Mesendoderm (in vitro differentiated cells): Measurements from ENCODE around the gene NEK5.
A peak's percentile ranks its signal among the peaks of the same experiment; 100 is the strongest.
"Not testable (repeated sequence)": the region's sequence is repeated elsewhere in the genome, so short reads cannot be mapped to it uniquely, and the experiment has no call there.

Experiments
- DNase-seq: peaks from one replicate; pipeline ENCODE4 v3.0.0; 2013
- H2AK5ac ChIP-seq: 2 replicates; pipeline ENCODE4 v1.6.1; 2013; ENCODE audit warnings: low read length, inconsistent platforms
- H2BK120ac ChIP-seq: 2 replicates; pipeline ENCODE4 v1.6.1; 2013; ENCODE audit warnings: low read depth, mild to moderate bottlenecking, low read length, moderate library complexity, mixed read lengths
- H2BK15ac ChIP-seq: replicated peaks from 2 replicates; pipeline ENCODE4 v1.6.1; 2013; ENCODE audit warnings: low read depth, mild to moderate bottlenecking, moderate library complexity
- H2BK5ac ChIP-seq: 2 replicates; pipeline ENCODE4 v1.6.1; 2013; ENCODE audit warnings: low read length, inconsistent platforms
- H3K18ac ChIP-seq: 2 replicates; pipeline ENCODE4 v1.6.1; 2013; ENCODE audit warnings: mild to moderate bottlenecking, low read length, mixed read lengths
- H3K23ac ChIP-seq: one replicate; pipeline ENCODE4 v1.6.1; 2013; ENCODE audit warnings: low read length
- H3K27ac ChIP-seq: 2 replicates; pipeline ENCODE4 v1.5.1; 2013; ENCODE audit warnings: low read depth, mild to moderate bottlenecking, inconsistent platforms, low read length, moderate library complexity
- H3K27me3 ChIP-seq: 2 replicates; pipeline ENCODE4 v1.6.1; 2013; ENCODE audit warnings: low read length, control low read depth, mild to moderate bottlenecking, inconsistent platforms; ENCODE audit not compliant: insufficient read depth, poor library complexity
- H3K36me3 ChIP-seq: 2 replicates; pipeline ENCODE4 v1.6.1; 2013; ENCODE audit warnings: low read length, inconsistent platforms; ENCODE audit not compliant: control insufficient read depth, insufficient read depth
- H3K4ac ChIP-seq: one replicate; pipeline ENCODE4 v1.6.1; 2013; ENCODE audit warnings: low read depth, mild to moderate bottlenecking, low read length, moderate library complexity
- H3K4me1 ChIP-seq: 2 replicates; pipeline ENCODE4 v1.6.1; 2013; ENCODE audit warnings: low read depth, low read length, inconsistent platforms; ENCODE audit not compliant: control insufficient read depth
- H3K4me2 ChIP-seq: 2 replicates; pipeline ENCODE4 v1.6.1; 2013; ENCODE audit warnings: low read length
- H3K4me3 ChIP-seq: 2 replicates; pipeline ENCODE4 v1.5.1; 2013; ENCODE audit warnings: mild to moderate bottlenecking, low read length
- H3K56ac ChIP-seq: one replicate; pipeline ENCODE4 v1.6.1; 2013; ENCODE audit warnings: low read length
- H3K79me1 ChIP-seq: 2 replicates; pipeline ENCODE4 v1.6.1; 2013; ENCODE audit warnings: low read length, inconsistent platforms
- H3K79me2 ChIP-seq: 2 replicates; pipeline ENCODE4 v1.6.1; 2013; ENCODE audit warnings: mild to moderate bottlenecking, low read length; ENCODE audit not compliant: control insufficient read depth, insufficient read depth
- H3K9ac ChIP-seq: 2 replicates; pipeline ENCODE4 v1.6.1; 2013; ENCODE audit warnings: low read length, inconsistent platforms
- H4K5ac ChIP-seq: one replicate; pipeline ENCODE4 v1.6.1; 2013; ENCODE audit warnings: low read length
- H4K8ac ChIP-seq: one replicate; pipeline ENCODE4 v1.6.1; 2013; ENCODE audit warnings: low read depth, mild to moderate bottlenecking, control low read depth, low read length, moderate library complexity
- WGBS: extraction: QIAGEN DNeasy Blood & Tissue Kit; methylation state at CpG from one replicate; pipeline ENCODE4 v1.1.7; 2013; ENCODE audit warnings: low lambda C conversion rate, missing lambda C conversion rate; ENCODE audit not compliant: insufficient coverage; ENCODE audit errors: extremely low coverage; 5-methylcytosine and 5-hydroxymethylcytosine counted together

Gene NEK5

DNA sequence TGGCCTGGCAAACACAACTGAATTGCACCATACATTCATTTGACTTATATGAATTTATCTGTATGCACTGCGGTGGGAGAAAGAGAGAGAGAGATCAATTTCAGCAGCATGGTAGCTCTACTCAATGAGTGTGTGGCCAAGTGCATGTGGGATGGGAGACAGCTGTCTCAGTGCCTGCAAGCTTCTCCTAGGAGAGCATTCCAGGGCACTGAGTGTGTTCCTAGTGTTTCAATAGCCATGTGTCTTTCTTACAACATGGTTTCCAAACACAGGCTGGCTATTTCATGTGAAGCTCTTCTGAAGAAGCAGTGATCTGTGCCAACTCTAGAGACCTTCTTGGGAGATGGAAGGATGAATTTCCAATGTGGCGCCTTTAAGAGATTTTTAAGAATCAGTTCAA is 43.5 kb downstream of the NEK5 start:
- Histone ChIP-seq H3K79me2 (no peaks in the 10 kb centered on the region), H3K27ac (no peak overlapping the region), H3K4me1 (no peaks in the 10 kb centered on the region), H3K23ac (no peak overlapping the region), H4K5ac (no peak overlapping the region), H3K9ac (no peak overlapping the region), H3K79me1 (no peaks in the 10 kb centered on the region), H2BK120ac (no peak overlapping the region), H3K4ac (no peak overlapping the region), H2BK15ac (no peak overlapping the region), H2AK5ac (no peak overlapping the region), H4K8ac (no peak overlapping the region), H3K36me3 (no peaks in the 10 kb centered on the region), H2BK5ac (no peak overlapping the region), H3K27me3 (no peaks in the 10 kb centered on the region), H3K4me3 (no peak overlapping the region), H3K18ac (no peak overlapping the region), H3K56ac (no peak overlapping the region), H3K4me2 (no peak overlapping the region)
- no peak for DNase-seq
- WGBS: no CpG with 5 or more reads among the region's 2 CpGs

DNA sequence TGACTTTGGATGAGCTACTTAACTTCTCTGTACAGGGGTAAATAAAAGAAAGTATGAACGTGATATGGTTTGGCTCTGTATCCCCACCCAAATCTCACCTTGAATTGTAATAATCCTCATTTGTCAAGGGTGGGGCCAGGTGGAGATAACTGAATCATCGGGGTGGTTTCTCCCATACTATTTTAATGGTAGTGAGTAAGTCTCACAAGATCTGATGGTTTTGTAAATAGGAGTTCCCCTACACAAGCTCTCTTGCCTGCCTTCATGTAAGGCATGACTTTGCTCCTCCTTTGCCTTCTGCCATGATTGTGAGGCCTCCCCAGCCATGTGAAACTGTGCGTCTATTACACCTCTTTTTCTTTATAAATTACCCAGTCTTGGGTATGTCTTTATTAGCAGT is 43.9 kb downstream of the NEK5 start:
- not testable (repeated sequence) for H2BK5ac ChIP-seq, H2BK15ac ChIP-seq, H3K27me3 ChIP-seq, H3K4me1 ChIP-seq, H3K4me3 ChIP-seq, H3K4ac ChIP-seq, H3K18ac ChIP-seq, H2AK5ac ChIP-seq, H4K8ac ChIP-seq, H3K56ac ChIP-seq, H3K79me1 ChIP-seq, H3K4me2 ChIP-seq, H3K27ac ChIP-seq, H3K9ac ChIP-seq, H3K79me2 ChIP-seq, DNase-seq, H2BK120ac ChIP-seq, H4K5ac ChIP-seq, H3K36me3 ChIP-seq, H3K23ac ChIP-seq
- WGBS: no CpG with 5 or more reads among the region's 3 CpGs

DNA sequence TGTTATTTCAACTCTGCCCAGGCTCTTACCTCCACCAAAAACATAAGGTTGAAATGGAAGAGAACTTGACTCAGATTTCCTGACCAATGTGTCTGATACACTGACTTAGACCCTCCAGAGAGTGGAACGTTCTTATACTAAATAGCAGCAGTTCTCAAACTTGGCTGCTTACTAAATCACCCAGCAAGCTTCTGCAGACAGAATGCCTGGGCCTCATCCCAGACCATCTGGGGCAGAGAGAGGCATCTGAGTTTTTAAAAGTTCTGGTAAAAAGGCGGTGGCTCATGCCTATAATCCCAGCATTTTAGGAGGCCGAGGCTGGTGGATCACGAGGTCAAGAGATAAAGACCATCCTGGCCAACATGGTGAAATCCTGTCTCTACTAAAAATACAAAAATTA is 46.3 kb downstream of the NEK5 start:
- Histone ChIP-seq H3K4ac (no peak overlapping the region), H3K79me1 (no peaks in the 10 kb centered on the region), H2BK120ac (no peak overlapping the region), H3K27me3 (no peaks in the 10 kb centered on the region), H3K23ac (no peak overlapping the region), H3K36me3 (no peaks in the 10 kb centered on the region), H3K18ac (no peak overlapping the region), H3K9ac (no peak overlapping the region), H4K5ac (no peak overlapping the region), H3K4me2 (no peak overlapping the region), H3K27ac (no peak overlapping the region), H2BK15ac (no peak overlapping the region), H2BK5ac (no peak overlapping the region), H4K8ac (no peak overlapping the region), H3K4me3 (no peak overlapping the region), H3K56ac (no peak overlapping the region), H3K4me1 (no peaks in the 10 kb centered on the region), H2AK5ac (no peak overlapping the region), H3K79me2 (no peaks in the 10 kb centered on the region)
- WGBS: no CpG with 5 or more reads among the region's 4 CpGs
- no peak for DNase-seq

DNA sequence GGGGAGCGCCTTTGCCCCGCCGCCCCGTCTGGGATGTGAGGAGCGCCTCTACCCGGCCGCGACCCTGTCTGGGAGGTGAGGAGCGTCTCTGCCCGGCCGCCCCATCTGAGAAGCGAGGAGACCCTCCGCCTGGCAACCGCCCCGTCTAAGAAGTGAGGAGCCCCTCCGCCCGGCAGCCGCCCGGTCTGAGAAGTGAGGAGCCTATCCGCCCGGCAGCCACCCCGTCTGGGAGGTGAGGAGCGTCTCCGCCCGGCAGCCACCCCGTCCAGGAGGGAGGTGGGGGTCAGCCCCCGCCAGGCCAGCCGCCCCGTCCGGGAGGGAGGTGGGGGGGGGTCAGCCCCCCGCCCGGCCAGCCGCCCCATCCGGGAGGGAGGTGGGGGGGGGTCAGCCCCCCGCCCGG is 49.0 kb downstream of the NEK5 start:
- not testable (repeated sequence) for H3K79me1 ChIP-seq, H3K56ac ChIP-seq, H3K4ac ChIP-seq, H3K27ac ChIP-seq, H3K4me1 ChIP-seq, H4K8ac ChIP-seq, DNase-seq, H3K18ac ChIP-seq, H3K9ac ChIP-seq, H2BK15ac ChIP-seq, H3K23ac ChIP-seq, H3K4me2 ChIP-seq, H2AK5ac ChIP-seq, H3K27me3 ChIP-seq, H2BK5ac ChIP-seq, H3K4me3 ChIP-seq, H4K5ac ChIP-seq, H3K36me3 ChIP-seq, H3K79me2 ChIP-seq, H2BK120ac ChIP-seq
- no CpG with 5 or more reads among the region's 36 CpGs for WGBS

DNA sequence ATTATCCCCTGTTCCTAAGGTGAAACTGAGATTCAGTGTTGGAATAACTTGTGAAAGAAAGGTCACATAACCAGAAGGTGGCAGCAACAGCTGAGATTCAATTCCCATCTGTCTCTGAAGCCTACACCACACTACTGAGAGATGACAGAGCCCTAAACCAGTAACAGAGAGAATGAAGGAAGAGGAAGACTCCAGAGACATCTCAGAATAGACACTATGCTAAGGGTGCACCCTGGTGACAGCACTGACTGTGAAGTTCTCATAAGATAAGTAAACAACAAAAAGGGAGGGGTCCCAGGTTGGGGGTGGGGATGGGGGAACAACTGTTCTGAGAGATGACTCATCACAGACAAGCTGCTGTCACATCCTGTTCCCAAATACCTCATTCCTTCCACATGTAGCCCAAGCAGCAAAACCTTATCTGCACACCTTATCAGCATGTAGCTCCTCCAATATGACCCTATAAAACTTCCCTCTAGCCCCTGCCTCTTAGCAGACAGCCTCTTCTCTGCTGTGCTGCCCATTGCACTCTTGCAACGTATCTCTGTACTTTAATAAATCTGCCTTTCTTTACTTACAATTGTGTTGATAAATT is 57.8 kb downstream of the NEK5 start:
- Histone ChIP-seq H3K56ac (no peak overlapping the region), H3K4me1 (no peaks in the 10 kb centered on the region), H3K27ac (no peak overlapping the region), H4K8ac (no peak overlapping the region), H3K27me3 (no peaks in the 10 kb centered on the region), H3K79me2 (no peaks in the 10 kb centered on the region), H3K4me2 (no peak overlapping the region), H3K79me1 (no peaks in the 10 kb centered on the region), H3K4ac (no peak overlapping the region), H2AK5ac (no peak overlapping the region), H4K5ac (no peak overlapping the region), H2BK120ac (no peak overlapping the region), H3K23ac (no peak overlapping the region), H3K36me3 (no peaks in the 10 kb centered on the region), H2BK5ac (no peak overlapping the region), H3K4me3 (no peak overlapping the region), H2BK15ac (no peak overlapping the region), H3K18ac (no peak overlapping the region), H3K9ac (no peak overlapping the region)
- no CpG with 5 or more reads among the region's 1 CpG for WGBS
- peak; percentile 55 for DNase-seq

DNA sequence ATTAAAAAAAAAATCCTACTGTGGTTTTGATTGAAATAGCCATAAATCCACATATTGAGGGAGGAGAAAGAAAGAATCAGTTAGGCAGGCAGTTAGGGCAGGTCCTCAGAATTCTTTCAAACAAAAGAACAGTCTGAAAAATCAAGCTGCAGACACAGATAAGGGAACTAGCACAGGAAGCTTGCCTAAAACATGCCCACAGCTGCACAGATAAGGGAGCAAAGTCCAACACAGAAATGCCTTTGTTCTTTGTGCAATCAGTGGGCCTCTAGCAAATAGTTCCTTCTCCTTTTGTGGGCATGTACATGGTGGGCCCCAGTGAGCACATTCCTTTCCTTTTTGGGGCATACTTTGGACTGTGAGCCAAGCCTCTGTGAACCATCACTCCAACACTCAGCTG is 61.6 kb downstream of the NEK5 start:
- H3K9ac ChIP-seq: no peak overlapping the region
- H3K27me3 ChIP-seq: no peaks in the 10 kb centered on the region
- H3K79me1 ChIP-seq: no peaks in the 10 kb centered on the region
- no peak overlapping the region for H3K4ac ChIP-seq
- H3K56ac ChIP-seq: no peak overlapping the region
- H2BK120ac ChIP-seq: no peak overlapping the region
- no peak overlapping the region for H2BK5ac ChIP-seq
- H3K36me3 ChIP-seq: no peaks in the 10 kb centered on the region
- H2AK5ac ChIP-seq: no peak overlapping the region
- H2BK15ac ChIP-seq: no peak overlapping the region
- H4K8ac ChIP-seq: no peak overlapping the region
- DNase-seq: peak; percentile 42
- H4K5ac ChIP-seq: no peak overlapping the region
- no peak overlapping the region for H3K4me2 ChIP-seq
- H3K79me2 ChIP-seq: no peaks in the 10 kb centered on the region
- H3K23ac ChIP-seq: no peak overlapping the region
- no peak overlapping the region for H3K18ac ChIP-seq
- H3K4me3 ChIP-seq: no peak overlapping the region
- no peak overlapping the region for H3K27ac ChIP-seq
- H3K4me1 ChIP-seq: no peaks in the 10 kb centered on the region
